NCI-H2227 treated with DMSO at 0.1 percent for 48 hours (cell line): ENCODE measurements around the gene ATRX.
"Not testable (repeated sequence)": the region's sequence is repeated elsewhere in the genome, so short reads cannot be mapped to it uniquely, and the experiment has no call there.

Experiments
- DNase-seq: peaks from one replicate; lab custom pipeline; 2025; lab: John Stamatoyannopoulos, UW

ATRX gene

DNA sequence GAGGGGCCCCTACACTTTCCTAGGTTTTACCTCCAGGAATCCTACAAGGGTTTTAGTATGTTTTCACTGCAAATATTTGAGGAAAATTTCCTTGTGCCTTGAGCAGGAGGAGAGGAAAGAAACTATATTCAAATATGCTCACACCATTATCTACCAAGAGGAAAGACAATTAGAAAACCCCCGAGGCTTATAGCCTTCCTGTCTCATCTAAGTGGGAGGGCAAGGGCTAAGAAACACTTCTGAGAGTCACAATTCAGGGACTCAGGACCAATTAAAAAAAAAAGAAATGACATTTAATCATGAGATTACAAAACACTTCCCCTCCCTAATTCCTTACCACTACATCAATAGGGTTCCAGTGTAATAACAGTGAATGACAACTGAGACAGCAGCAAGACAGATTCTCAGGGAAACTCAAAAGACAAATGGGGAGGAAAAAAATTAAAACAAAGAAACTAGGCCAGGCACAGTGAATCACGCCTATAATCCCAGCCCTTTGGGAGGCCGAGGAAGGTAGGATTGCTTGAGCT is 45.6 kb downstream of the ATRX start:
- no peak for DNase-seq

DNA sequence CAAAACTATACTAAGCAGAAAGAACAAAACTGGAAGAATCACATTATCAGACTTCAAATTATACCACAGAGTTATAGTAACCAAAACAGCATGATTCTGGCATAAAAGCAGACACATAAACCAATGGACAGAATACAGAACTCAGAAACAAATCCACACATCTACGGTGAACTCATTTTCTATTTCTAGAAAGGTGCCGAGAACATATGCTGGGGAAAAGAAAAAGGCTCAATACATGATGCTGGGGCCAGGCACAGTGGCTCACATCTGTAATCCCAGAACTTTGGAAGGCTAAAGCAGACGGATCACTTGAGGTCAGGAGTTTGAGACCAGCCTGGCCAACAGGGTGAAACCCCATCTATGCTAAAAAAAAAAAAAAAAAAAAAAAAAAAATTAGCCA is 52.7 kb downstream of the ATRX start:
- DNase-seq: no peak

DNA sequence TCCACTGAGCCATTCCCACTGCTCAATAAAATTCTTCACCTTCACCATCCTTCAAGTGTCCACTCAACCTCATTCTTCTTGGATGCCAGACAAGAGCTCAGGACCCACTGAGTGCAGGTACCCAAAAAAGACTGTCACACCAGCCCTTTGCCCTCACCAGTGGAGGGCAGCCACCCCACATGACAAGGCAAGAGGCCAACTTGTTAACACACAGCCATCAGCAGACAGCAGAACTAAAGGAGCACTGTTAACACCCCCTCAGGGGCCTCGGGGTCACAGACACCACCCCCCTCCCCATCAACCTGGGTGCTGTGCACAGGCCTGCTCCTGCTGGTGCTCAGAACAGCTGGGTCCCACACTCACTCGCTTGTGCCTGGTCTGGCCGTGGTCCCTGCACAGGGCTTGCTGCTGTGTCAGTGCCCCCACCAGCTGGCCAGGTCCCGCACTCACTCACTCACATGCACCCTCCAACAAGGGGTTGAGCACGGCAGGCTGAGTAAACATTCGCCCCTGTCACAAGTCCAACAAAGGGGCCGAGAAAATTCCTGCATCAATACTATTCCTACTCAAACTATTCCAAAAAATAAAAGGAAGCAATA is 54.1 kb downstream of the ATRX start:
- no peak for DNase-seq

DNA sequence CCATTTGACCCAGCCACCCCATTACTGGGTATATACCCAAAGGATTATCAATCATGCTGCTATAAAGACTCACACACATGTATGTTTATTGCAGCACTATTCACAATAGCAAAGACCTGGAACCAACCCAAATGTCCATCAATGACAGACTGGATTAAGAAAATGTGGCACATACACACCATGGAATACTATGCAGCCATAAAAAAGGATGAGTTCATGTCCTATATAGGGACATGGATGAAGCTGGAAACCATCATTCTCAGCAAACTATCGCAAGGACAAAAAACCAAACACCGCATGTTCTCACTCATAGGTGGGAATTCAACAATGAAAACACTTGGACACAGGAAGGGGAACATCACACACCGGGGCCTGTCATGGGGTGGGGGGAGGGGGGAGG is 59.9 kb downstream of the ATRX start:
- not testable (repeated sequence) for DNase-seq

DNA sequence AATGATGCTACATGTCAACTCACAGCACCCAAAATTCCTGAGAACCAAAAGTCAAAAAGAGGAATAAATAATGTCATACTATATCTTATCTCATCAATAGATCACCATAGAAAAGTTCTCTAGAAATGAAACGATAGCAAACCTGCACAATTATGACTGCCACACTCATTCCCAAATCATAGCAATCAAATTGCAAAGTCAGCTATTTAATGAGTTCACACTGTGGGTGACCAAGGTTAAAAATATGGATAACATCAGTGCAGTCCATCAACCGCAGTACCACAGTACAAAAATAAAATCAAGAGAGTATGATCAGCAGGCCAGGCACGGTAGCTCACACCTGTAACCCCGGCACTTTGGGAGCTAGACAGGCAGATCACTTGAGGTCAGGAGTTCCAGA is 62.3 kb downstream of the ATRX start:
- DNase-seq: no peak

DNA sequence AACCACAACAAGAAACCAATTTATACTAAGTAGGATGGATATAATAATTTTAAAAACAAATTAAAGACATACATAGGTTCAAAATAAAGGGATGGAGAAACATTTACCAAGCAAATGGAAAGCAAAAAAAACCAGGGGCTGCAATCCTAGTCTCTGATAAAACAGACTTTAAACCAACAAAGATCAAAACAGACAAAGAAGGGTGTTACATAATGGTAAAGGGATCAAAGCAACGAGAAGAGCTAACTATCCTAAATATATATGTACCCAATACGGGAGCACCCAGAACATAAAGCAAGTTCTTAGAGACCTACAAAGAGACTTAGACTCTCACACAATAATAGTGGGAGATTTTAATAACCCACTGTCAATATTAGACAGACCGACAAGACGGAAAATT is 66.6 kb downstream of the ATRX start:
- no peak for DNase-seq

DNA sequence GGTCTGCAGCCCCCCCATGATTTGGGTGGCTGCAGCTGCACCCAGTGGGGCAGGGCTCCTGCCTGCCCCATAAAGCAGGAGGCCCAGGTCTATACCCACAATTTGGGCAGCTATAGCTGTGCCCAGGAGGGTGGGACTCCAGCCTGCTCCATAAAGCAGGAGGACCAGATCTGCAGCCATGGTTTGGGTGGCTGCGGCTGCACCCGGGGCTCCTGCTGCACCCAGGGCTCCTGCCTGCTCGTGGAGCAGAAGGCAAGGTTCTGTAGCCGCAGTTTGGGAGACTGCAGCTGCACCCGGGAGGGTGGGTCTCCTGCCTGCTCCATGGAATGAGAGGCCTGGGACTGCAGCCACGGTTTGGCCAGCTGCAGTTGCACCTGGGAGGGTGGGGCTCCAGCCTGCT is 81.1 kb downstream of the ATRX start:
- no peak for DNase-seq

DNA sequence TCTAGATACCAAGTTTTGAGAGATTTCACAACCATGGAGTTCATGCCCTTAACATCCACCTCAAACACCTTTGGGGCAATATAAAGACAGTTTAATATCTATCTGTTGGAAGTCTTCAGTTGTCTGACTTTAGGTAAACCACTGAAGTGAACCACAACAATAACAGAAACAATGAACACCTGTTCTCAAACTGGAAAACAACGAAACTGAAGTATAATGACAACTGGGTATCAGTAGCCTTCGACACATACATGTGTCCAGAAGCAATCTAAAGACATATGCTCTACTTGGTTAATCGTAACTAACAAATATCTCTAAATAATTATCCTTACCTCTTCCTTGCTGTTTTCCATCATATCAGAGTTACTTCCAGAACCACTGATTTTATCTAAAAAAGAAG is 87.8 kb downstream of the ATRX start:
- no peak for DNase-seq

DNA sequence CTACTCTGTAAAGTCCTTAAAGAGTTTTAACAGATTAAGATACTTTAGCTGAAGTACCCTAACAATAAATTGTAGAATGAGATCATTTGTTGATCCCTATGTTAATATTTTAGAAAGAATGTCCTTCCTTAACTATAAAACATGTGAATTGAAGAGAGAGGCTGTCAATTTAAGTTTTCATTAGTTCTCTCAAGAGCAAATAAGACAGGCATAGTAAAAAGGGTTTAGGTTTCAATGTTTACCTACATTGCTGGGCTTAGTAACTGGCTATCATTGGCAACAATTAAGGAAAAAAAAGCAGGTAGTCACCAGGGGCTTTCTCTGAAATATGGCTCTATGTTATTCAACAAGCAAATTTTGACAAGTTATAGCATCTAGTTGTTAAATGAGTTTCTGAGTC is 91.5 kb downstream of the ATRX start:
- DNase-seq: no peak

DNA sequence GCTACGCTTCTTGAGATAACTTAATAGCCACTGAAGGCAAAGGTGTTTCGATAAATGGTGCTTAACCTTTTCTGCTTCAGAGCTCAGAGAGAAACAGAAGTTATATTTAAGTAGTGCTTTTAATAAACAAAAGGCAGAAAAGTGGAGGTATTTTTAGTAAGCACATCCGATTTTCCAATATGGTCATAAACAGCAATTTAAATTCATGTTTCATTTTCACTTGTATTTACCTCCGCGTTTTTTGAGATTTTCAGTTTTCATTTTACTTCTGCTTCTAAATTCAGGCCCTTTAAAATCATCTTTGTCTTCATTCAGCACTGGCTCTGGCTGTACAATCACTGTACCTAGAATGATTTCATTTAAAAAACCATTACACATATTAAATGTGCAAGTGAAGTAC is 92.4 kb downstream of the ATRX start:
- no peak for DNase-seq

DNA sequence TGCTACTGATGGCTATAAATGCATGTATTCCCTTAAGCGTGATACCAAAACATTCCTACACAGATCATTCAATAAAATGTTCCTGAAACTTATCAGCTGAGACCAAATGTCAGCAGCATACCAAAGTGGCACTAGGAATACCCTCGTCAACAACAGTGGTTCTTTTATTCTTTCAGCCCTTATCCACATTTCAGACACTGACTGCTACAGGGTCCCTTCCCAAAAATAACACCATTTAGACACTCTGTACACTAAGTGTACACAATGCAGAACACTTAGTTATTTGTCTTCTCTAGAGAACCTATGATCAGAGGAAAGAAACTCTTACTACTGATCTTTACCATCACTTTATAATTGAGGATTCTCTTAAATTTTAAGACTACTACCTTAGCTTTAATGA is 94.1 kb downstream of the ATRX start:
- DNase-seq: no peak

DNA sequence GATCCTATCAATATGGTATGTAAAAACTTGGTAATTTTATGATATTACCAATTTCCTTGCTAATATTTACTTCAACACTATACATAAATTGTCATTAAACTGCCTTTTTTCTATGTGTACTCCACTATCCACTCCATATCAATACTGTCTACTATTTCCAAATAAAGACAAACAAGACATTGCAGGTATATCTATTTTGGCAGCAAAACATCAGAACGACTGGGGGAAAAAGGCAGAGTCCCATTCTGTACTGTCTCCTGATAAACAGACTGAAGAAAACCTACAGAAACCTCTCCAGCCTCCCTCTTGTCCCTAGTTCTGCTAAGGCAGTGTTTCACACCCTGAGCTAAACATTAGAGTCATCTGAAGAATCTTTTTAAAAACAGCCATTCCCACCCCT is 96.6 kb downstream of the ATRX start:
- DNase-seq: no peak

DNA sequence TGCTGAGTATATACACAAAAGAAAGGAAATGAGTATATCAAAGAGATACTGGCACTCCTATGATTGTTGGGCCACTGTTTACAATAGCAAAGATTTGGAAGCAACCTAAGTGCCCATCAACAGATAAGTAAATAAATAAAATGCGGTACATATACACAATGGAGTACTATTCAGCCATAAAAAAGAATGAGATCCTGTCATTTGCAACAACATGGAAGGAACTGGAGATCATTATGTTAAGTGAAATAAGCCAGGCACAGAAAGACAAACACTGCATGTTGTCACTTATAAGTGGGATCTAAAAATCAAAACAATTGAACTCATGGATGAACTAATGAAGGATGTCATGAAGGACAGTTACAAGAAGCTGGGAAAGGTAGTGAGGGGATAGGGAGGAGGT is 100.3 kb downstream of the ATRX start:
- not testable (repeated sequence) for DNase-seq

DNA sequence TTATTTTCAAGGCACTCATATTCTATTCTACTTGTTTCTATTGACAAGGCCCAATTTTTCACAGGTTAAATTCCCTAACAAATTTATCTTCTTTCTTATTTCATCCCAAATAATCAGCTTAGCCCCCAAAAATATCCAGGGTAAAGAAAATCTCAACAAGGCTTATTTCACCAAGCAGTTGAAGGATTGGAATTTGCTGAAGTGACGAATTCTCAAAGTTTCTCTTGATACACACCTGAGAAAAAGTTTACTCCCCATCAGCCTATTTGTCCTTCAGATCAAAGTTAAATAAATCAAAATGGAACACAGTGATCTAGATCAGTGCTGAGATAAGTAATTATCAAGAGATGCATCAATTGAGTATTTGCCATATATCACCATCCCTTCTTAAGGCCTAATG is 106.9 kb downstream of the ATRX start:
- DNase-seq: no peak

DNA sequence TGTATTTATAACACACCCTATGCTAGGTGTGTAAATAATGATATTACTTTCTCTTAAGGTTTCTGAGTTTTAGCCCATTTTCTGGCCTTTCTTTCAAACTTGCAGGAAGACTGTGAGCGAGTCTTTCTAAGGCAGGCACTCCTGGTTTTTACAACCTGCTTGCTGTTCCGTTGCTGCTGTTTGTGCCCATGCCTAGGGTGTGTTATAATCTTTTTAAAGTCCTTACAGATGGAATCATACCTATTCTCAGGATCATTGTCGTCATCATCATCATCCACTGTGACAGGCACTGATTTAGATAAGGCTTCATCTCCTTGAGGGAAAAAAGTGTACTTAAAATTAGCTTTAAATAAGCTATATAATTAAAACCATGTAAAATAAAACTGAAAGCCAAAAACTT is 110.0 kb downstream of the ATRX start:
- DNase-seq: no peak

DNA sequence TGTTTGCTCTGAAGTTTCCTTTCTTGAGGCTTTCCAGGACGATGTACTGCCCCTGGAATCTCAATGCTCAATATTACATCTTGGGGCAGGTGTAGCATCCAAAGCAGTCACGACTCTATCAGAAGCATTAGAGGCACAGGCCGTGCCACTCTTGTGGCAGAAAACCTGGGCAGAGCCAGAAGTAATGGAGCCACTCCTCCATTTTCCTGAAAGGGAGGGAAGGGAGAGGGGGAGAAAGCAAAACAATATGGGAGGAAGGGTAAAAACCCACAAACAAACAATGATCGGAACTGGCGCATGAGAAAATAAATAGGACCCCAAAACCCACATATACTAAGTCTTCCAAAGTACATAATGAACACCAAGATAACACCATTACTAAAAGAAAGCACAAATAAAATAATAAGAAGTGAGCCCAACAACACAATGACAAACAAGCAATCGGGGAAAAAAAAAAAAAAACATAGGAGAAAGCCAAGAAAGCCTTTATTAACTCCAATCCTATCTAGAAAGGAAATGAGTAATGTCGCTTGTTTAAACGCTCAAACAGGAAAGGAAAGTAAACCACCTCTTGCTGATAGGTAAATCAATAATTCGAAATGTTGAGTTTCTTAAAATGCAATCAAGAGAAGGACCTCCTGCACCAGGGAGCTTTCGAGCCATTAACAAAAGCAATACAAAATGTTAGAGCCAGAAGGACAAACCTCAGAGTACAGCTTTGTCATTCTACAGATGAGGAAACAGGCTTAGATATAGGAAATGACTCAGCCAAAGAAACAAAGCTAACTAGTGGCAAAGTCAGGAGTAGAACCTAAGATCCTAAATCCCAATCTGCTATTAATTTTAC is 117.4 kb downstream of the ATRX start:
- DNase-seq: no peak

DNA sequence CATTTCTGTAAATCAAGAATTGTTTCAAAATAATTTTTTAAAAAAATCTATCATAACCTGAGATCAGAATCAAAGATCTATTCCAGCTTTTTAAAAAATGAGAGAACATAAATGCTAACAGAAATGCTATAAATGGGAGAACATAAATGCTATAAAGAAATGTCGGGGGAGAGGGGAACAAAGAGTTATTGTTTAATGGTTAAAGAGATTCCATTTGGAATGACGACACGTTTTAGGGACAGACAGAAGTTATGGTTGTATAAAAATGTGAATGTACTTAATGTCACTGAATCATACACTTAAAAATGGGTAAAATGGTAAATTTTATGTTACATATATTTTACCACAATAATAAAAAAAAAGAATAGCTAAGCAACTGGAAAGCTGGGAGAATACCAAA is 127.1 kb downstream of the ATRX start:
- no peak for DNase-seq

DNA sequence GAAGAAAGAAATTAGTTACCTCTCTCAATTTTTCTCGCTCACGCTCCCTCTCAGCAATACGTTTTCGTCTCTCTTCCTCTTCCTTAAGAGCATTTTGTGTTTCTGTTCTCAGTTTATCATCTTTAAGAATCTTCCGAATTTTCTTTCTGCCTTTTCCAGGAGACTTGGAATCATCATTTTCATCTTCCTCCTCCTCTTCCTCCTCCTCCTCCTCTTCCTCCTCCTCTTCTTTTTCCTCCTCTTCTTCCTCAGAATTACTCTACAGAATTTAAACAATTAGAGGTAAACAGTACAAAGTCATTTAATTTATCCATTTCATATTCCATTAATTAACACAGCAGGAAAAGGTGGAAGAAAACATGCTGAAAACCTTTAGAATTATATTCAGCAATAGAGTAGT is 133.9 kb downstream of the ATRX start:
- no peak for DNase-seq

DNA sequence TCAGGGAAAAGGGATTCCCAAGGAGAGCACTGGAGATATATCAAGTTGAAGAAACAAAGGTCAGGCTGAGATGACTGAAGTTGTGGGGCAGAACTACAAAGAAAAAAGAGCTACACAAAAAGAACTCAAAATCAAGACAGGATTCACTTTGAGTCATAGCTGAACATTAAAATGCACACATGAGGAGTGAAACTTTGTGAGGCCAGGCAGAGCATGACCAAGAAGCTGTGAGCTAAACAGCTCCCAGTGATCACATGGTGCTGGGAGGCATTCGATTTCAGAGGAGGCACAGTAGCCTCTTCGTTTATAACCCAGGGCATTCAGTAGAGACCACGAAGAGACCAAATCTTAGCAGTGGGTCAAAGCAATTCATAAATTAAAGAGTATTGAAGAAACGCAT is 145.3 kb downstream of the ATRX start:
- DNase-seq: no peak

DNA sequence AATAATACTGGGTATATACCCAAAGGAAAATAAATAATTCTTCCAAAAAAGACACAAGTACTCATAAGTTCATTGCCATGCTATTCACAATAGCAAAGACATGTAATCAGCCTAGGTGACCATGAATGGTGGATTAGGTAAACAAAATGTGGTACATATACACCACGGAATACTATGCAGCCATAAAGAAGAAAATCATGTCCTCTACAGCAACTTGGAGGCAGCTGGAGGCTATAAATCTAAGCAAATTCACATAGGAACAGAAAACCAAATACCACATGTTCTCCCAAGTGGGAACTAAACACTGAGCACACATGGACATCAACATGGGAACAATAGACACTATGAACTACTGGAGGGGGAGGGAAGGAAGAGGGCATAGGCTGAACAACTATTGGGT is 146.2 kb downstream of the ATRX start:
- no peak for DNase-seq

DNA sequence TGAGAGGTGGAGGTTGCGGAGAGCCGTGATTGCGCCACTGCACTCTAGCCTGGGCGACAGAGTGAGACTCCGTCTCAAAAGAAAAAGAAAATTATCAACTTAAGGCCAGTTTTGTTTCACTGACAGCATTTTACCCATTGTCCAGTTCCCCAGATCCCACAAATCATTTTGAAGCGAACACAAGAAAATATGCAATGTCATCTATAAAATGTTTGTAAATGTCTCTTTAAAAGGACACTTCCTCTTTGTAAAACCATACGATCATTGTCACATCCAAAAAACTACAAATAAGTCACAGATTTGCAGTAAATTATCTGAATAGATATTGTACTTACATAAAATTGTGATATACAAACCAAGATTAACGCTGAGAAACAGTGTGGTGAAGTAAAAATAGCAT is 147.6 kb downstream of the ATRX start:
- DNase-seq: no peak

DNA sequence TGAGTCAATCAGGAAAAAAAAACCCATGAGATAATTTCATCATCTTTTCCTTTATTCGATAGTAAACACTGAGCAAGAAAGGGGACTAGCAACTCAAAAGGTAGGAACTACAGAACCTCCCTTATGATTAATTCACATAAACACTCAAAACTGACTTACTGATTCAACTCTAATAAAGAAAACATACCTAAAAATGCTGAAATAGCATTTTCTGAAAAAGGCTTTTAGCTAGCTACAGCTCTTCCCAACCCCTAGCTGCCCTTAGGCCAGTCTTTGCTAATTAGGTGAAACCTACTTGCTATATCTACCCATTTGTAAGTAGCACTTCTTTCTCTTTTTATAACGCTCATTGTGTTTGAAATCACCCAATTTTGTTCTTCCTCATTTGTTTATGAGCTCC is 150.6 kb downstream of the ATRX start:
- no peak for DNase-seq

DNA sequence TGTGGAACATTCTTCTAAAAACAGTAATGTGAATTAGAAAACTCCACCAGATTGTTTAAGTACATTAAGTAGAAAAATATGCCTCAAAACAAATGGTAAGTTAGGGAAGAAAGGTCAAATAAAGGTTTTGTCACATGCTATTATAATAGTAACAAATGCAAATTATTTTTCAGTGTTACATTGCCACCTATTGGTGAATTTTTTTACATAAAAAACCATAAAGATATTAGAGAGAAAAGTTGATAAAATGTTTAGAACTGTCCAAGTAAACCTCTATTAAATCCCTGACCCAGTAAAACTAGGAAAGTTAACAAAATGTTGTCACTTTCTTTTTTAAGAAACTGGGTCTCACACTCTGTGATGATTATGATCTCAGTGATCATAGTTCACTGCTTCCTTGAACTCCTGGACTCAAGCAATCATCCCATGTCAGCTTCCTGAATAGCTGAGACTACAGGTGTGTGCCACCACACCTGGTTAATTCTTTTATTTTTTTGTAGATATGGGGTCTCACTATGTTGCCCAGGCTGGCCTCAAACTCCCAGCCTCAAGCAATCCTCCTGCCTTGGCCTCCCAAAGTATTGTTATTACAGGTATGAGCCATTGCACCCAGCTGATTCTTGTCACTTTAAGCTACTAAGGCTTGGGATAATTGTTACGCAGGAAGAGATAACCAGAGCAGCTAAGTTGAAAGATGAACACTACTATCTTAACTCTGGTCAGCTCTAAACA is 157.6 kb downstream of the ATRX start:
- DNase-seq: no peak
